ENCODE measurements around the gene TRABD2A.

DNA sequence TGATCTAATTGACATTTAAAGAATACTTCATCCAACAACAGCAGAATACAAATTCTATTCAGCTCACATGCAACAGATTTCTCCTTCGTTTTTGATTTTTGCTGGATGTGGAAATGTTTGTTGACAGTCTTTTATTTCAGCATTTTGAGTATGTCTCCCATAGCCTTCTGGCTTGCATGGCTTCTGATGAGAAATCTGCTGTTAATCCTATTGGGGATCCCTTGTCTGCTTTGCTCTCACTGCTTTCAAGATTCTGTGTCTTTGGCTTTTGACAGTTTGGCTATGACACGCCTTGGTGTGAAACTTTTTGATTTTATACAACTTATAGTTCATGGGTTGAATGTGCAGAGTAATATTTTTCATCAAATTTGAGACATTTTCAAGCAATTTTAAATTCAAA is 44.7 kb downstream of the TRABD2A start:
- no peak for TF ChIP-seq POLR2AphosphoS5 (IDR thresholded peaks at IDR 0.05; ENCODE audit: low read depth)
- TF ChIP-seq, protein P1, sequence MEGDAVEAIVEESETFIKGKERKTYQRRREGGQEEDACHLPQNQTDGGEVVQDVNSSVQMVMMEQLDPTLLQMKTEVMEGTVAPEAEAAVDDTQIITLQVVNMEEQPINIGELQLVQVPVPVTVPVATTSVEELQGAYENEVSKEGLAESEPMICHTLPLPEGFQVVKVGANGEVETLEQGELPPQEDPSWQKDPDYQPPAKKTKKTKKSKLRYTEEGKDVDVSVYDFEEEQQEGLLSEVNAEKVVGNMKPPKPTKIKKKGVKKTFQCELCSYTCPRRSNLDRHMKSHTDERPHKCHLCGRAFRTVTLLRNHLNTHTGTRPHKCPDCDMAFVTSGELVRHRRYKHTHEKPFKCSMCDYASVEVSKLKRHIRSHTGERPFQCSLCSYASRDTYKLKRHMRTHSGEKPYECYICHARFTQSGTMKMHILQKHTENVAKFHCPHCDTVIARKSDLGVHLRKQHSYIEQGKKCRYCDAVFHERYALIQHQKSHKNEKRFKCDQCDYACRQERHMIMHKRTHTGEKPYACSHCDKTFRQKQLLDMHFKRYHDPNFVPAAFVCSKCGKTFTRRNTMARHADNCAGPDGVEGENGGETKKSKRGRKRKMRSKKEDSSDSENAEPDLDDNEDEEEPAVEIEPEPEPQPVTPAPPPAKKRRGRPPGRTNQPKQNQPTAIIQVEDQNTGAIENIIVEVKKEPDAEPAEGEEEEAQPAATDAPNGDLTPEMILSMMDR (IDR thresholded peaks at IDR 0.05; ENCODE audit: insufficient read depth, low read length): no peak
- TF ChIP-seq GABPA (IDR thresholded peaks at IDR 0.05; ENCODE audit: low read depth): no peak
